HG02642 (cell line): ENCODE data around the gene MNT.

Experiments
- ATAC-seq: cut with Tn5 transposase; IDR thresholded peaks from one replicate; pipeline ENCODE4 v1.9.1; 2021; ENCODE audit warnings: mild to moderate bottlenecking; ENCODE audit not compliant: unreplicated experiment, poor library complexity

MNT gene

GRCh38 chr17:2397247-2398171 is 3.4 kb downstream of the MNT start:
- no peak for ATAC-seq

- no peak for ATAC-seq
Observed at GRCh38 chr17:2396568-2397246, 4.2 kb downstream of the MNT start.

DNA sequence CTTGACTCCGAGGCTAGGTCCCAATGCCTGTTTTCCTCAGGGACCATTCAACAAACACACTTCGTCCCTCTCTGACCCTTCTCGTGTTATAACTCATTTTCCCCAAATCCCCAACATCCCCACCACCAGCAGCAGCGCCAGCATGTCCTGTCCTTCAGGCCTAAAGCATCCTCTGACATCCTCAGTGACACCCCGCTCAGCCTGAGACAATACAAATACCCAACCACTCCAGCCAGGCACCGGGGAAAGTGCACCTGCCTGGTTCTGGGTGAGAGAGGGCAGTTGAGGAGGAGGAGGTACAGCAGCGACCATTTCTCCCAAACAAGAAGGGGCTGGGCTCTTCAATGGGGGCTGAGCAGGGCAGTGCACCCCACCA is 4.7 kb downstream of the MNT start:
- ATAC-seq: no peak

DNA sequence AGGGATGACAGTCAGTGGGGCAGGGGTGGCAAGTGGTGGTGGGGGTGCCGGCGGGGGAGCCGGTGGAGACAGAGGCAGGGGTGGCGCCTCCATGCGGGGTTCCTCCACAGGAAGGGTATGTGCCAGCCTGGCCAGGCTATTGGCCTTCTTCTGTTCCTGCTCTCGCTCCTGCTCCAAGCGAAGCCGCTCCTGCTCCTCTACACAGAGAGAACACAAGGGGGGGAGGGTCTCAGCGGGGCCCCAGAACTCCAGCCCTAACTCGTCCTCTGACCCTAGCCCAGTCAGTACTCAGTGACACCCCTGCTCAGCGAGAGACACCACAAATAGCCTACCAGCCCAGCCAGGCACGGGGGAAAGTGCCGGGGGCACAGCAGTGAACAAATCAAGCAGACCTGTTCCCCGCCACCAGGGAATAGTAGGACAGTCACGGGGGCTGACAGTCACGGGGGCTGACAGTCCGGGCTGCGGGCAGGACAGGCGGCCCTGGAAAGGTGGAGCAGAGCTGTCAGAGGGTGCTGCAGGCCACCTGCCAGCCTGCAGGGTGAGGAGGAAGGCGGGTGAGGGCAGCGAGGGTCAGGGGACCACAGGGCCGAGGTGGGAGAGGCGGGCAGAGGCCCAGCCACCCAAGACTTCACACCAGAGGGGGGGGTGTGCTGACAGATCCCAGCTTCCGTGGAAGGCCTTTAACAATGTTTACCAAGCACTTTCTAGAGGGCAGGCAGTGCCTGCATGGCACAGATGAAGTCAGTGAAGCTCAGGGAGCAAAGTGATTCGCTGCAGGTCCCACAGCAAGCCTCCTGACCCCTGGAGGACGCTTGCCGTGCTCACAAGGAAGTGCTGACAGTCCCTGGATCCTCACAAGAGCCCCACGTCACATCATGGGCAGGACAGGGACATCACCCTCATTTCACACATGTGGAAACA is 5.3 kb downstream of the MNT start:
- ATAC-seq: no peak

DNA sequence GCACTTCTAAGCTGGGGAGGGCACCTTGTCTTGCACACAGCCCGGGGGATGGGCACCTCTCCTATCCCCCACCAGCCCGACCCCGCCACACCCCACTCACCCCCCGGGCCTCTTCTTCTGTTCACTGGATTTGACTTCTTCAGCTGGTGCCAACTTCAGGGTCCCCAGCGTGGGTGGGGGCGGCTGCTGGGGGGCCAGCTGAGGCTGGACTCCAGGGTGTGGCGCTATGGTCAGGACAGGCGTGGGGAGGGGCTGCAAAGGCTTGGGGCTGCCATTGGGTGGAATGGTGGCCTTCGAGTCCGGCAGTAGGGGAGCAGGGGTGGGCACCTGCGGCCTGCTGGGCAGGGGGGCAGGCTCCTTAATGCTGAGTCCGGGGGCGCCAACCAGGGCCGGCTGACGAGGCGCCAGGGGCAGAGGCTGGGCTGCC is 6.1 kb downstream of the MNT start:
- no peak for ATAC-seq

DNA sequence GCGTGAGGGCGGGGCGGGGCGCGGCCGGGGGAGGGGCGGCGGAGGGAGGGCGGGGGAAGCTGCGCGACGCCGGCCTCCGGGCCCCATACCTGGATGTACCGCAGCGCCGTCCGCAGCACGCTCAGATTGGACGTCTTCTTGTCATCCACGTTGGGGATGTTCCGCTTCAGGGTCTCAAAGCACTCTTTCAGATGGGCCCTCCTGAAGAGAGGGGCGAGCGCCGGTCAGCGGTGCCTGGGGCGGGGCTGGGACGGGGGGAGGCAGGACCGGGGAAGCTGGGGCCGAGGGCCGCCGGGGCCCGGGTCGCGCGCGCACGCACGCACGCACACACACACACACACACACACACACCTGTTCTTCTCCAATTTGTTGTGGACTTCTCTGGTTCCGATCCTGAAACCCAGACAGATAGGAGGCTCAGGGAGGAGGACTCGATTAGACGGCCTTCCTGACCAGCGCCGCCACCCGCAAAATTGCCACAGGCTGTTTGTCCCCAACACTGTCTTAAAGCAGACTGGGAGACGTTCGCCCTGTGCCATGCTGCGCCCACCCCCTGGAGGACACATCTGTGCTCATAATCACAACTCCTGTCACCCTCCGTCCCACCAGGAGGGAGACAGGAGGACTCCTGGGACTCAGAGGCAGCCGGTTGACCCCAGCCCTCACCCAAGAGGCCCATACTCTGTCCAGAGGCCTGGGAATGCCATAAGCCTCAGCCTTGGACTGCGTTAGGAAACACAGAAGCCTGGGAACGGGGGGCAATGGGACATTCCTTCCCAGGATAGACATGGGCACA is 6.7 kb downstream of the MNT start:
- ATAC-seq: no peak

DNA sequence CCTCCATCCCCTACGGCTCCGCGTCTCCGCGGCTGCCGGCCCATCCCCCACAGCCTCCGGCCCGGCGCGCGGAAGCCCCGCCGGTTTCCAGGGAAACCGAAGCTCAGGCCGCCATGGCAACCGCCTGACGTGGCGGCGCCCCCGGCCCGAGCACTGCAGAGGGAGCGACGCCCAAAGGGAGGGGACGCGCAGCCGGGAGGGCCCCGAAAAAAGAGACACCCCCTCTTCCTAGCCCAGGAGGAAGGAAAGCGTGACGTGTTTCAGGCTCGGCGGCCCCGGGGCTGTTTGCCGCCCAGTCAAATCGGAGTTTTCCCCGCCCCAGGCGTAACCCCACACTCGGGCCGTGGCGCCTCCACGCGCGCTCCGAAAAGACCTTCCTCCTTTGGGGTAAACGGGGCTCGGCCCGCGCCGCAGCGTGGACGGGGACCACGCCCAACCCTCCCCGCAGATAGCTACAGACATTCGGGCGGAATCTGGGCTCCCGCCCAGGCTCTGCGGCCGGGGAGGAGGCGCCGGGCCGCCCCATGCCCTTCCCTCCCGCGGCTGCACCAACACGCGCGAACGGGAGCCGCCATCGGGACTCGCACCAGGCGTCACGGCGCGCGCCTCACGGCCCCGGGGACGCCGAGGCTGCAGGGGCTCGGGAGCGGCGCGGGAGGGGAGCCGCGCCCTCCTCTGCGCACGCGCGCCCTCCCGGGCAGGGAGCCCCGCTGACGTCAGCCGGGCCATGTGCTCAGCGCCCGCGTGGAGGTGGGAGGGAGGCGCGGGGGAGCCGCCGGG is 7.5 kb downstream of the MNT start:
- peak; percentile 47 for ATAC-seq

GRCh38 chr17:2392252-2393173 is 8.3 kb downstream of the MNT start:
- peak; percentile 66 for ATAC-seq

DNA sequence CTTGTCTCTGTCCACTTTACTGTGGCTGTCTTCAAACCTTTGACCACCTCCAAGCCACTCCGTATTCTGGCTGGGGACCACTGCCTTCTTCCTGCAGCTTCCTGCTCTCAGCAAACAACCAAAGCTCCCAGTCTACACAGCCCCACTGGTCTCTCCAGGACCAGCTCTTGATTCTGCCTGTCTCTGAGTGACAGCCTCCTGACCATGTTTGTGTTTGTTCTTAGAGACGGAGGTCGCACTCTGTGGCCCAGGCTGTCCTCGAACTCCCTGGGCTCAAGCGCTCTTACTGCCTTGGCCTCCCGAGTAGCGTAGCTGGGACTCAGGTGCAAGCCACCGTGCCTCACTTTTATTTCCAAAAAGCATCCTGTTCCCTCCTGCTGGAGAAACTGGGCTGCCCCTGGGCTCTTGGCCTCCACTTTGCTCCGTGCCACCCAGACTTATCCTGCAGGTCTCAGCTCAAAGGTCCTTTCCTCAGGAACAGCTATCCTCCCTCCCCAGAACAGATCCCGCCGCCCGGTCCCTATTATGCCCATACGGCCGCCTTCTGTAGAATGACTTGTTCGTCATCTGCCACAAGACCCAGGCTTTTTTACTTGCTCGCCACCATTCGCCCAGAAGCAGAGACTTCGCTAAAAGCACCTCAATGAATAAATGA is 9.1 kb downstream of the MNT start:
- no peak for ATAC-seq

- no peak for ATAC-seq
Observed at GRCh38 chr17:2390199-2390836, 10.5 kb downstream of the MNT start.

GRCh38 chr17:2388683-2389055 is 12.2 kb downstream of the MNT start:
- no peak for ATAC-seq

GRCh38 chr17:2388020-2388682 is 12.7 kb downstream of the MNT start:
- ATAC-seq: no peak

- no peak for ATAC-seq
Observed at GRCh38 chr17:2387086-2388019, 13.5 kb downstream of the MNT start.

- no peak for ATAC-seq
Observed at GRCh38 chr17:2386400-2387085, 14.3 kb downstream of the MNT start.
